Vagina (tissue), 2 donors: ENCODE data around the gene HLA-F.

Source experiments
- POLR2A ChIP-seq, 2 donors: fragments of 450-650 bp; IDR thresholded peaks; one replicate each; pipeline ENCODE4 v1.6.1; 2017; ENCODE audit warnings: antibody characterized with exemption in 2 of 2, mild to moderate bottlenecking in 2 of 2, moderate library complexity in 2 of 2
- POLR2AphosphoS5 ChIP-seq, 2 donors: sonication (generic); formaldehyde crosslinking; IDR thresholded peaks; one replicate each; pipeline ENCODE4 v1.9.0; 2017; ENCODE audit warnings: antibody characterized with exemption in 2 of 2, mild to moderate bottlenecking in 2 of 2, low read depth in 1 of 2; ENCODE audit not compliant: insufficient read depth in 1 of 2
- TF ChIP-seq, protein P1 (sequence below), 3 experiments: fragments of 450-650 bp in 2 of 3; fragments of 200-600 bp in 1 of 3; sonication (generic) in 1 of 3; IDR thresholded peaks; one replicate each; pipeline ENCODE4 v1.5.1; 2017 to 2019; ENCODE audit warnings: antibody characterized with exemption in 3 of 3, mild to moderate bottlenecking in 2 of 3, moderate library complexity in 2 of 3

DNA sequence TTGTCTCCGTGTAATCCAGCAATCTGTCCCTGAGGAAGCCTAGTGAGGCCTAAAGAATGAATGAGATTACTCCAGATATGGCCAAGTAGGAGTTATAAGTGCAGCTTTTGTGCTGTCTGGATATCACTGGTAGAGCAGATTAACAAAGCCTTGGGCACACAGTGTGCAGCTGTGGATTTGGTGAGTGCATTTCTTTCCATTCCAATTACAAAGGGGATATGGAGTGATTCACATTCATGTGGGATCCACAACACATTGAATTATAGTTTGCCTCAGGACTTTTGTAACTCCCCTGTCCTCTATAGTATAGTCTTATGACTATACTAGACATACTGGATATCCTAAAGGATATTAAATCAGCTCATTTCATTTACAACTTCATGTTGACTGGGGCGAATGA, 47.1 kb downstream of the HLA-F start:
- TF ChIP-seq, protein P1, sequence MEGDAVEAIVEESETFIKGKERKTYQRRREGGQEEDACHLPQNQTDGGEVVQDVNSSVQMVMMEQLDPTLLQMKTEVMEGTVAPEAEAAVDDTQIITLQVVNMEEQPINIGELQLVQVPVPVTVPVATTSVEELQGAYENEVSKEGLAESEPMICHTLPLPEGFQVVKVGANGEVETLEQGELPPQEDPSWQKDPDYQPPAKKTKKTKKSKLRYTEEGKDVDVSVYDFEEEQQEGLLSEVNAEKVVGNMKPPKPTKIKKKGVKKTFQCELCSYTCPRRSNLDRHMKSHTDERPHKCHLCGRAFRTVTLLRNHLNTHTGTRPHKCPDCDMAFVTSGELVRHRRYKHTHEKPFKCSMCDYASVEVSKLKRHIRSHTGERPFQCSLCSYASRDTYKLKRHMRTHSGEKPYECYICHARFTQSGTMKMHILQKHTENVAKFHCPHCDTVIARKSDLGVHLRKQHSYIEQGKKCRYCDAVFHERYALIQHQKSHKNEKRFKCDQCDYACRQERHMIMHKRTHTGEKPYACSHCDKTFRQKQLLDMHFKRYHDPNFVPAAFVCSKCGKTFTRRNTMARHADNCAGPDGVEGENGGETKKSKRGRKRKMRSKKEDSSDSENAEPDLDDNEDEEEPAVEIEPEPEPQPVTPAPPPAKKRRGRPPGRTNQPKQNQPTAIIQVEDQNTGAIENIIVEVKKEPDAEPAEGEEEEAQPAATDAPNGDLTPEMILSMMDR (IDR thresholded peaks at IDR 0.05), result no peak
- TF ChIP-seq POLR2A (IDR thresholded peaks at IDR 0.05) (no peak), POLR2AphosphoS5 (IDR thresholded peaks at IDR 0.05; ENCODE audit: insufficient read depth in 1 of 2, low read depth in 1 of 2) (no peak)
